T-cell (primary cell): ENCODE data around the gene KCNJ6. TPM values are rescaled to one million over a fixed set of nuclear protein-coding genes. Genes with fewer than 3 reads are reported as not detected.
"Not testable (repeated sequence)": the region's sequence is repeated elsewhere in the genome, so short reads cannot be mapped to it uniquely, and the experiment has no call there.

ENCODE experiments used
- ATAC-seq, 4 experiments: fragments of 200-7000 bp in 3 of 4; fragments of 150-1000 bp in 1 of 4; cut with Tn5 transposase; replicated peaks in 1 of 4; 1 replicate in 3 of 4; 2 replicates in 1 of 4; pipeline ENCODE4 v1.10.0; 2021; ENCODE audit warnings: moderate library complexity in 3 of 4, mild to moderate bottlenecking in 2 of 4, moderate number of reproducible peaks in 1 of 4
- CTCF ChIA-PET, 2 donors: fragments of 300-600 bp; sonication (Branson Sonifier 250); formaldehyde crosslinking; loops; one replicate each; lab custom pipeline; 2022; ENCODE audit warnings: antibody characterized with exemption in 2 of 2; lab: Charles Lee
- POLR2A ChIA-PET, 2 donors: fragments of 300-600 bp; sonication (Branson Sonifier 250); formaldehyde crosslinking; loops; one replicate each; lab custom pipeline; 2022; ENCODE audit warnings: antibody characterized with exemption in 2 of 2; lab: Charles Lee
- DNase-seq, 35 experiments: peaks; one replicate each; pipeline versions ENCODE4 v3.0.0 to v3.0.0-alpha.2; 2013 to 2023
- H3K27ac ChIP-seq: one replicate; pipeline ENCODE4 v1.5.1; 2013; ENCODE audit warnings: low read length
- H3K27me3 ChIP-seq, 2 experiments: replicated peaks in 1 of 2; 1 replicate in 1 of 2; 2 replicates in 1 of 2; pipeline versions ENCODE4 v1.6.1 to v1.7.0; 2013; ENCODE audit warnings: low read length in 1 of 2, mixed read lengths in 1 of 2; ENCODE audit not compliant: control insufficient read depth in 2 of 2, insufficient read depth in 2 of 2; ENCODE audit errors: extremely low read depth in 1 of 2
- H3K36me3 ChIP-seq, 2 donors: 1 replicate in 1 of 2; 2 replicates in 1 of 2; pipeline versions ENCODE4 v1.6.1 to v1.7.0; 2013; ENCODE audit warnings: low read length in 1 of 2; ENCODE audit not compliant: control insufficient read depth in 2 of 2, insufficient read depth in 1 of 2; ENCODE audit errors: extremely low read depth in 1 of 2
- H3K4me1 ChIP-seq, 2 experiments: 1 replicate in 1 of 2; 2 replicates in 1 of 2; pipeline versions ENCODE4 v1.6.1 to v1.7.0; 2013; ENCODE audit warnings: low read length in 2 of 2, mixed read lengths in 1 of 2; ENCODE audit not compliant: insufficient read depth in 2 of 2, control insufficient read depth in 1 of 2; ENCODE audit errors: extremely low read depth in 1 of 2
- H3K4me3 ChIP-seq, 2 donors: 1 replicate in 1 of 2; 2 replicates in 1 of 2; pipeline versions ENCODE4 v1.5.1 to v1.7.0; 2013; ENCODE audit warnings: mild to moderate bottlenecking in 2 of 2, low read length in 1 of 2, moderate library complexity in 1 of 2; ENCODE audit not compliant: control insufficient read depth in 1 of 2; ENCODE audit errors: extremely low read depth in 1 of 2
- H3K9me3 ChIP-seq: 2 replicates; pipeline ENCODE4 v1.7.0; 2013
- H3K27ac Mint-ChIP-seq, 2 donors: one replicate each; pipeline ENCODE4 v1.8.0; 2020 to 2021; ENCODE audit warnings: mild to moderate bottlenecking in 2 of 2, mixed read lengths in 2 of 2
- H3K27me3 Mint-ChIP-seq, 2 donors: one replicate each; pipeline ENCODE4 v1.8.0; 2021 to 2022; ENCODE audit warnings: mixed read lengths in 2 of 2
- H3K36me3 Mint-ChIP-seq: one replicate; pipeline ENCODE4 v1.8.0; 2021; ENCODE audit warnings: mixed read lengths
- H3K4me1 Mint-ChIP-seq, 3 donors: one replicate each; pipeline ENCODE4 v1.8.0; 2020 to 2022; ENCODE audit warnings: mixed read lengths in 3 of 3, mild to moderate bottlenecking in 1 of 3
- H3K4me3 Mint-ChIP-seq, 3 donors: one replicate each; pipeline ENCODE4 v1.8.0; 2020 to 2022; ENCODE audit warnings: mild to moderate bottlenecking in 3 of 3, mixed read lengths in 3 of 3, moderate library complexity in 3 of 3
- H3K9me3 Mint-ChIP-seq, 3 donors: one replicate each; pipeline ENCODE4 v1.8.0; 2020 to 2022; ENCODE audit warnings: mixed read lengths in 3 of 3
- WGBS: methylation state at CpG from one replicate; pipeline ENCODE4 v1.1.5; 2013; ENCODE audit warnings: missing lambda C conversion rate; ENCODE audit not compliant: insufficient coverage; 5-methylcytosine and 5-hydroxymethylcytosine counted together
- total RNA-seq, 35 experiments: library from RNA in 6 of 35; stranded (reverse) in 6 of 35; fragments of 120-200 nt in 1 of 35; gene quantifications; one replicate each; pipeline versions ENCODE4 v1.2.1 to v1.2.4 and lab custom pipeline; 2013 to 2026

KCNJ6 gene
- total RNA-seq, 5 donors from 2014 or later (not counting 1 experiment from before 2014, with no cell fraction given), result not detected

GRCh38 chr21:37646761-37647160 is 269.5 kb downstream of the KCNJ6 start:
- H3K27me3 Mint-ChIP-seq, result peaks cover 19 to 27% of the 10 kb centered on the region in 2 donors
- H3K4me1 ChIP-seq, ATAC-seq, H3K4me3 ChIP-seq, H3K27ac Mint-ChIP-seq, H3K9me3 ChIP-seq, POLR2A ChIA-PET, H3K4me1 Mint-ChIP-seq, H3K4me3 Mint-ChIP-seq, DNase-seq, H3K36me3 ChIP-seq, H3K27ac ChIP-seq, H3K36me3 Mint-ChIP-seq, H3K9me3 Mint-ChIP-seq: not testable (repeated sequence)
- H3K27me3 ChIP-seq, result peaks cover 0 to 25% of the 10 kb centered on the region in 2 experiments
- CTCF ChIA-PET, result interaction anchor here in 1 of 2 donors (0.5 kb wide), 1 partner anchor 52 kb away, joined by 3 read pairs; no protein-coding TSS in a partner anchor
- WGBS, result 85% methylated on average over 9 of the region's 12 CpGs

DNA sequence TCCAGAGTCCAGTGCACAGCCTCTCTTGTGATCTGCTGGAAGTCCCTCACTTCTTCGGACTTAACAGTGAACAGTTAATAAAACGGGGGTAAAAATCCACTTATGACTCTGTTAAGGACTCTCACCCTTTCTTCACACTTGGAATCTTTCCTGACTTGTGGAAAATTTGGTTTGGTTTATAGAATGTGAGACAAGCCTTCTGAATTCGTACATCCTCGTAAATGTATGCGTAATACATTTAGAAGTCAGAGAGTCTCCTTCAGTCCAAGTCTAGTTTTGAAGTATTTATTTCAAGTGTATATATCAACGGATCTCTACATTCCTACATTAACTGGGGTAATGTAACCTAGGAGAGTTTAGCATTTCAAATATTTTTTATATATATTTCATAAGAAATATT is 270.4 kb downstream of the KCNJ6 start:
- H3K9me3 ChIP-seq, result no peaks in the 10 kb centered on the region
- no CpG with 5 or more reads among the region's 6 CpGs for WGBS
- H3K36me3 Mint-ChIP-seq, result no peaks in the 10 kb centered on the region
- H3K27ac ChIP-seq, result no peak overlapping the region
- H3K36me3 ChIP-seq, result no peaks in the 10 kb centered on the region
- DNase-seq (no peak), ATAC-seq (no peak)
- H3K4me3 Mint-ChIP-seq, result no peak overlapping the region
- peaks cover 0 to 21% of the 10 kb centered on the region in 2 experiments for H3K27me3 ChIP-seq
- CTCF ChIA-PET, result no interaction called here
- peaks cover 27 to 33% of the 10 kb centered on the region in 2 donors for H3K27me3 Mint-ChIP-seq
- no peak overlapping the region for H3K27ac Mint-ChIP-seq
- no peaks in the 10 kb centered on the region for H3K9me3 Mint-ChIP-seq
- peaks cover 0 to 3% (median 0%) of the 10 kb centered on the region in 3 donors for H3K4me1 Mint-ChIP-seq
- POLR2A ChIA-PET, result no interaction called here
- no peaks in the 10 kb centered on the region for H3K4me1 ChIP-seq
- no peak overlapping the region for H3K4me3 ChIP-seq

GRCh38 chr21:37644636-37645035 is 271.6 kb downstream of the KCNJ6 start:
- DNase-seq, result no peak
- H3K4me3 ChIP-seq, result no peak overlapping the region
- peaks cover 0 to 3% (median 0%) of the 10 kb centered on the region in 3 donors for H3K9me3 Mint-ChIP-seq
- no peak overlapping the region for H3K4me3 Mint-ChIP-seq
- ChIA-PET POLR2A (no interaction called here), CTCF (no interaction called here)
- 80% methylated on average over 1 of the region's 8 CpGs for WGBS
- peaks cover 34 to 38% of the 10 kb centered on the region in 2 donors for H3K27me3 Mint-ChIP-seq
- ATAC-seq, result no peak
- no peaks in the 10 kb centered on the region for H3K9me3 ChIP-seq
- no peaks in the 10 kb centered on the region for H3K36me3 ChIP-seq
- no peaks in the 10 kb centered on the region for H3K4me1 ChIP-seq
- H3K4me1 Mint-ChIP-seq, result peaks cover 0 to 4% (median 3%) of the 10 kb centered on the region in 3 donors
- no peaks in the 10 kb centered on the region for H3K36me3 Mint-ChIP-seq
- peaks cover 0 to 21% of the 10 kb centered on the region in 2 experiments for H3K27me3 ChIP-seq
- no peak overlapping the region for H3K27ac ChIP-seq
- H3K27ac Mint-ChIP-seq, result no peak overlapping the region

DNA sequence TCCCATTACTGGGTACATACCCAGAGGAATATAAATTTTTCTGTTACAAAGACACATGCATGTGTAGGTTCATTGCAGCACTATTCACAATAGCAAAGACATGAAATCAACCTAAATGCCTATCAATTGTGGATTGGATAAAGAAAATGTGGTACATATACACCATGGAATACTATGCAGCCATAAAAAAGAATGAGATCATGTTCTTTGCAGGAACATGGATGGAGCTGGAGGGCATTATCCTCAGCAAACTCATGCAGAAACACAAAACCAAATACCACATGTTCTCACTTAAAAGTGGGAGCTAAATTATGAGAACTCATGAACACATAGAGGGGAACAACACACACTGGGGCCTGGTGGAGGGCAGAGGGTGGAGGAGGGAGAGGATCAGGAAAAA is 272.4 kb downstream of the KCNJ6 start:
- POLR2A ChIA-PET, H3K9me3 Mint-ChIP-seq, H3K4me1 ChIP-seq, DNase-seq, CTCF ChIA-PET, H3K27ac ChIP-seq, H3K36me3 ChIP-seq, H3K27ac Mint-ChIP-seq, H3K36me3 Mint-ChIP-seq, H3K9me3 ChIP-seq, H3K4me1 Mint-ChIP-seq, ATAC-seq, H3K4me3 Mint-ChIP-seq, H3K4me3 ChIP-seq: not testable (repeated sequence)
- peaks cover 41 to 42% of the 10 kb centered on the region in 2 donors for H3K27me3 Mint-ChIP-seq
- peaks cover 0 to 18% of the 10 kb centered on the region in 2 experiments for H3K27me3 ChIP-seq

- H3K4me1 ChIP-seq, result no peaks in the 10 kb centered on the region
- DNase-seq (peak in 21 of 35 experiments; percentile 2 to 55 (median 8)), ATAC-seq (peak in 3 of 4 experiments; percentile 55 to 65 (median 64))
- WGBS, result 48% methylated on average over 3 of the region's 3 CpGs
- H3K27ac Mint-ChIP-seq, result no peak overlapping the region
- H3K4me3 Mint-ChIP-seq, result no peak overlapping the region
- CTCF ChIA-PET, result no interaction called here
- no peaks in the 10 kb centered on the region for H3K9me3 ChIP-seq
- H3K36me3 Mint-ChIP-seq, result no peaks in the 10 kb centered on the region
- H3K4me1 Mint-ChIP-seq, result peaks cover 0 to 6% (median 3%) of the 10 kb centered on the region in 3 donors
- H3K9me3 Mint-ChIP-seq, result peaks cover 0 to 4% (median 0%) of the 10 kb centered on the region in 3 donors
- POLR2A ChIA-PET, result no interaction called here
- peaks cover 43 to 50% of the 10 kb centered on the region in 2 donors for H3K27me3 Mint-ChIP-seq
- no peaks in the 10 kb centered on the region for H3K36me3 ChIP-seq
- no peak overlapping the region for H3K4me3 ChIP-seq
- no peak overlapping the region for H3K27ac ChIP-seq
- H3K27me3 ChIP-seq, result peaks cover 0 to 13% of the 10 kb centered on the region in 2 experiments
These were observed 273.8 kb downstream of the KCNJ6 start for GRCh38 chr21:37642493-37642892.

- H3K9me3 Mint-ChIP-seq, result peaks cover 0 to 4% (median 0%) of the 10 kb centered on the region in 3 donors
These were observed 276.5 kb downstream of the KCNJ6 start for GRCh38 chr21:37639756-37640155.

More at GRCh38 chr21:37639756-37640155, 276.5 kb downstream of the KCNJ6 start:
- WGBS, result no CpG with 5 or more reads among the region's 2 CpGs
- H3K4me3 Mint-ChIP-seq, result no peak overlapping the region
- H3K27ac ChIP-seq, result no peak overlapping the region
- ATAC-seq (no peak), DNase-seq (no peak)
- no peak overlapping the region for H3K27ac Mint-ChIP-seq
- no peaks in the 10 kb centered on the region for H3K9me3 ChIP-seq
- CTCF ChIA-PET, result no interaction called here
- POLR2A ChIA-PET, result no interaction called here
- H3K36me3 Mint-ChIP-seq, result no peaks in the 10 kb centered on the region
- H3K36me3 ChIP-seq, result no peaks in the 10 kb centered on the region
- H3K4me1 Mint-ChIP-seq, result peaks cover 0 to 6% (median 3%) of the 10 kb centered on the region in 3 donors
- H3K27me3 Mint-ChIP-seq, result peaks cover 45 to 63% of the 10 kb centered on the region in 2 donors
- H3K4me1 ChIP-seq, result no peaks in the 10 kb centered on the region
- no peak overlapping the region for H3K4me3 ChIP-seq
- peaks cover 0 to 11% of the 10 kb centered on the region in 2 experiments for H3K27me3 ChIP-seq
